DND-41 (cell line): ENCODE results near the gene RNF144A.
A peak's percentile ranks its signal among the peaks of the same experiment; 100 is the strongest.

ENCODE experiments used
- ATAC-seq: fragments of 200-7000 bp; cut with Tn5 transposase; 3 replicates; pipeline ENCODE4 v1.9.1; 2021; ENCODE audit warnings: low read depth; ENCODE audit not compliant: insufficient read depth
- DNase-seq: peaks from one replicate; pipeline ENCODE4 v3.0.0-alpha.2; 2020
- H2AFZ ChIP-seq: 2 replicates; pipeline ENCODE4 v1.6.0; 2012; ENCODE audit warnings: low read depth, low read length
- H3K27ac ChIP-seq: 2 replicates; pipeline ENCODE4 v1.5.1; 2012; ENCODE audit warnings: low read length, inconsistent platforms
- H3K27me3 ChIP-seq: fragments of 200-600 bp; sonication (generic); 2 replicates; pipeline ENCODE4 v1.6.0; 2012; ENCODE audit warnings: low read length, mild to moderate bottlenecking, inconsistent platforms; ENCODE audit not compliant: insufficient read depth, poor library complexity
- H3K36me3 ChIP-seq: 2 replicates; pipeline ENCODE4 v1.5.1; 2012; ENCODE audit warnings: low read length, inconsistent platforms; ENCODE audit not compliant: insufficient read depth
- H3K4me1 ChIP-seq: 2 replicates; pipeline ENCODE4 v1.5.1; 2012; ENCODE audit warnings: mild to moderate bottlenecking, low read length; ENCODE audit not compliant: insufficient read depth
- H3K4me2 ChIP-seq: 2 replicates; pipeline ENCODE4 v1.6.0; 2012; ENCODE audit warnings: mild to moderate bottlenecking, moderate library complexity, low read length, inconsistent platforms; ENCODE audit not compliant: insufficient read depth
- H3K4me3 ChIP-seq, 2 experiments: fragments of 200-600 bp in 1 of 2; shearing (Covaris generic) in 1 of 2; 2 replicates each; pipeline ENCODE4 v1.5.1; 2012 to 2016; ENCODE audit warnings: inconsistent platforms in 2 of 2, low read length in 2 of 2, mild to moderate bottlenecking in 2 of 2, low read depth in 1 of 2, moderate library complexity in 1 of 2
- H3K79me2 ChIP-seq: 2 replicates; pipeline ENCODE4 v1.6.0; 2012; ENCODE audit warnings: low read length, inconsistent platforms; ENCODE audit not compliant: insufficient read depth
- H3K9ac ChIP-seq: 2 replicates; pipeline ENCODE4 v1.6.0; 2012; ENCODE audit warnings: low read depth, mild to moderate bottlenecking, inconsistent platforms, low read length, moderate library complexity
- H3K9me3 ChIP-seq: 2 replicates; pipeline ENCODE4 v1.5.1; 2012; ENCODE audit warnings: low read length, moderate library complexity, mild to moderate bottlenecking, inconsistent platforms; ENCODE audit not compliant: insufficient read depth, severe bottlenecking
- H4K20me1 ChIP-seq: 2 replicates; pipeline ENCODE4 v1.6.0; 2012; ENCODE audit warnings: low read length; ENCODE audit not compliant: insufficient read depth
- CTCF ChIP-seq: IDR thresholded peaks from 2 replicates; pipeline ENCODE4 v1.5.1; 2012; ENCODE audit warnings: borderline replicate concordance, low read length, moderate library complexity, mild to moderate bottlenecking; ENCODE audit not compliant: poor library complexity, severe bottlenecking; ENCODE audit errors: extremely low read depth
- EZH2 ChIP-seq: IDR thresholded peaks from 3 replicates; pipeline ENCODE4 v1.6.1; 2012; ENCODE audit warnings: borderline replicate concordance, low read depth, mild to moderate bottlenecking, moderate library complexity, low read length, inconsistent platforms; ENCODE audit not compliant: severe bottlenecking

RNF144A gene

GRCh38 chr2:7012141-7012764, 95.0 kb downstream of the RNF144A start:
- no peak for ATAC-seq

DNA sequence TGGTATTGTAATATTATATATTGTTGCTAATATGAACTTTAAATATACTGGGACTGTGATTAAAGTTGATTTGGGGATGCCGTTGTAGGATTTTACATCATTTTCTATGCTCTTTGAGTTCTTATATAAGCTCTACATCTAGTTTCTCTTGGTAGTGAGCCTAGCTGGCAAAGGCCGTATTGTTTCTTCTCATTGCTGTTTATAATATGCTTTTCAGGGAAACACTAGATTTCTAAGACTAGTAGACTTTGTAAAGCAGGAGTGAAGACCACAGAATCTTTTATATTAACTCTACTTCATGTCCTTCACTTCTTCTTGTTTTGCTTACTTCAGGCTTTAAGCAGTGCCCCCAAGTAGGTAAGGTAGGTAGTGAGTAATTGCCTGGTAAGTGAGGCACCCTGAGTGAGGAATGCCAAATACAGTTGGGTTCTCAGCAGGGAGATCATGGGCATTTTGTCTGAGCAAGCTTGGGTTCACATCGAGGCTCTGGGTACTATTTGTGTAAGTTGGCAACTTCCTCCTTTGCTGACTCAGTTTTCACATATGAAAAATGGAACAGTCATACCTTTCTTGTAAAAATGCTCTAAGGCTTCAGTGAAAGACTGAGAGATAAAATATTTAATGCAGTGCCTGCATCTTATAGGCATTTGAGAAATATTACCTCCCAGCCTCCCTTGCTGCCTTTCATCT, 96.4 kb downstream of the RNF144A start:
- Histone ChIP-seq H3K4me2 (no peak overlapping the region), H3K4me3 (no peak overlapping the region), H3K9ac (no peak overlapping the region), H3K36me3 (peaks cover 67% of the 10 kb centered on the region), H3K4me1 (no peaks in the 10 kb centered on the region), H2AFZ (no peak overlapping the region), H3K79me2 (peaks cover 46% of the 10 kb centered on the region), H3K27ac (no peak overlapping the region), H4K20me1 (peaks cover 29% of the 10 kb centered on the region), H3K27me3 (no peaks in the 10 kb centered on the region), H3K9me3 (no peaks in the 10 kb centered on the region)
- no peak for TF ChIP-seq EZH2
- TF ChIP-seq CTCF, result no peak
- DNase-seq (no peak), ATAC-seq (no peak)

More at GRCh38 chr2:7012141-7012764, 95.0 kb downstream of the RNF144A start:
- H3K4me3 ChIP-seq, result no peak overlapping the region
- H4K20me1 ChIP-seq, result peaks cover 38% of the 10 kb centered on the region
- no peak overlapping the region for H3K27ac ChIP-seq
- H3K27me3 ChIP-seq, result no peaks in the 10 kb centered on the region
- H3K4me1 ChIP-seq, result peaks cover 6% of the 10 kb centered on the region
- H3K9ac ChIP-seq, result no peak overlapping the region
- H3K36me3 ChIP-seq, result peaks cover 67% of the 10 kb centered on the region
- TF ChIP-seq EZH2 (no peak), CTCF (no peak)
- H3K79me2 ChIP-seq, result peaks cover 58% of the 10 kb centered on the region
- no peak for DNase-seq
- H3K4me2 ChIP-seq, result no peak overlapping the region
- no peak overlapping the region for H2AFZ ChIP-seq
- H3K9me3 ChIP-seq, result no peaks in the 10 kb centered on the region

- Histone ChIP-seq H3K27me3 (no peaks in the 10 kb centered on the region), H2AFZ (no peak overlapping the region), H3K9ac (no peak overlapping the region), H3K9me3 (no peaks in the 10 kb centered on the region), H3K79me2 (peaks cover 45% of the 10 kb centered on the region), H4K20me1 (peaks cover 33% of the 10 kb centered on the region), H3K36me3 (peaks cover 67% of the 10 kb centered on the region), H3K4me3 (no peak overlapping the region), H3K4me1 (no peaks in the 10 kb centered on the region), H3K4me2 (no peak overlapping the region), H3K27ac (no peak overlapping the region)
- peak; percentile 62 for TF ChIP-seq CTCF
- TF ChIP-seq EZH2, result no peak
- DNase-seq, result peak; percentile 43
- ATAC-seq, result peak; percentile 81
Measured at GRCh38 chr2:7014174-7014640, 97.0 kb downstream of the RNF144A start.
